Glutamatergic neuron (in vitro differentiated cells): ENCODE results near the gene ANGPTL8. TPM values are rescaled to one million over a fixed set of nuclear protein-coding genes. Genes with fewer than 3 reads are reported as not detected.

Experiments
- DNase-seq: peaks from one replicate; pipeline ENCODE4 v3.0.0; 2022
- H3K27ac Mint-ChIP-seq: one replicate; pipeline ENCODE4 v1.8.0; 2020; ENCODE audit warnings: mild to moderate bottlenecking, mixed read lengths, inconsistent platforms; ENCODE audit not compliant: unreplicated experiment
- H3K27me3 Mint-ChIP-seq: one replicate; pipeline ENCODE4 v1.8.0; 2020; ENCODE audit warnings: mild to moderate bottlenecking, moderate library complexity, mixed read lengths, inconsistent platforms; ENCODE audit not compliant: unreplicated experiment
- H3K36me3 Mint-ChIP-seq: one replicate; pipeline ENCODE4 v1.8.0; 2020; ENCODE audit warnings: mild to moderate bottlenecking, mixed read lengths, inconsistent platforms; ENCODE audit not compliant: unreplicated experiment
- H3K4me1 Mint-ChIP-seq: one replicate; pipeline ENCODE4 v1.8.0; 2020; ENCODE audit warnings: mild to moderate bottlenecking, low read depth, mixed read lengths, inconsistent platforms; ENCODE audit not compliant: unreplicated experiment
- H3K4me3 Mint-ChIP-seq: one replicate; pipeline ENCODE4 v1.8.0; 2020; ENCODE audit warnings: mild to moderate bottlenecking, mixed read lengths, inconsistent platforms; ENCODE audit not compliant: unreplicated experiment
- H3K9me3 Mint-ChIP-seq: one replicate; pipeline ENCODE4 v1.8.0; 2020; ENCODE audit warnings: mild to moderate bottlenecking, moderate library complexity, mixed read lengths, inconsistent platforms; ENCODE audit not compliant: unreplicated experiment
- CTCF ChIP-seq: fragments of 200-600 bp; sonication (generic); IDR thresholded peaks from one replicate; pipeline ENCODE4 v1.5.0; 2021; ENCODE audit not compliant: partially characterized antibody, unreplicated experiment
- total RNA-seq: library from RNA; stranded (reverse); fragmentation: NEBNext Ultra II Directional; extraction: Animal tissue kit (Norgen Biotek cat#: 25700); gene quantifications from one replicate; pipeline ENCODE4 v1.2.1, GENCODE V29; 2021; ENCODE audit not compliant: unreplicated experiment

ANGPTL8 gene
- total RNA-seq, 1 donor from 2014 or later: not detected

GRCh38 chr19:11199517-11199916 is 39.9 kb upstream of the ANGPTL8 start:
- H3K36me3 Mint-ChIP-seq: peaks cover 3% of the 10 kb centered on the region
- no peak for DNase-seq
- H3K27ac Mint-ChIP-seq: no peak overlapping the region
- H3K4me1 Mint-ChIP-seq: no peaks in the 10 kb centered on the region
- H3K9me3 Mint-ChIP-seq: peaks cover 3% of the 10 kb centered on the region
- H3K27me3 Mint-ChIP-seq: no peaks in the 10 kb centered on the region
- TF ChIP-seq CTCF: no peak
- H3K4me3 Mint-ChIP-seq: no peak overlapping the region

- no peak for TF ChIP-seq CTCF
- DNase-seq: no peak
- H3K27ac Mint-ChIP-seq: no peak overlapping the region
Measured at GRCh38 chr19:11200015-11200574, 39.3 kb upstream of the ANGPTL8 start.

GRCh38 chr19:11200931-11201330 is 38.5 kb upstream of the ANGPTL8 start:
- H3K27ac Mint-ChIP-seq: no peak overlapping the region
- peaks cover 3% of the 10 kb centered on the region for H3K27me3 Mint-ChIP-seq
- no peak for TF ChIP-seq CTCF
- no peak for DNase-seq
- H3K4me1 Mint-ChIP-seq: no peaks in the 10 kb centered on the region
- peaks cover 3% of the 10 kb centered on the region for H3K36me3 Mint-ChIP-seq
- H3K9me3 Mint-ChIP-seq: peaks cover 1% of the 10 kb centered on the region
- no peak overlapping the region for H3K4me3 Mint-ChIP-seq

More at GRCh38 chr19:11200015-11200574, 39.3 kb upstream of the ANGPTL8 start:
- Mint-ChIP-seq H3K9me3 (peaks cover 3% of the 10 kb centered on the region), H3K4me3 (no peak overlapping the region), H3K27me3 (peaks cover 3% of the 10 kb centered on the region), H3K36me3 (peaks cover 3% of the 10 kb centered on the region), H3K4me1 (no peaks in the 10 kb centered on the region)

- DNase-seq: no peak
- no peaks in the 10 kb centered on the region for H3K4me1 Mint-ChIP-seq
- no peak overlapping the region for H3K4me3 Mint-ChIP-seq
- no peaks in the 10 kb centered on the region for H3K9me3 Mint-ChIP-seq
- no peak overlapping the region for H3K27ac Mint-ChIP-seq
- no peak for TF ChIP-seq CTCF
- H3K27me3 Mint-ChIP-seq: peaks cover 3% of the 10 kb centered on the region
- peaks cover 3% of the 10 kb centered on the region for H3K36me3 Mint-ChIP-seq
Measured at GRCh38 chr19:11201791-11202190, 37.6 kb upstream of the ANGPTL8 start.

- Mint-ChIP-seq H3K4me3 (no peak overlapping the region), H3K9me3 (no peaks in the 10 kb centered on the region), H3K36me3 (peaks cover 3% of the 10 kb centered on the region), H3K27ac (no peak overlapping the region), H3K4me1 (no peaks in the 10 kb centered on the region), H3K27me3 (peaks cover 3% of the 10 kb centered on the region)
- DNase-seq: no peak
- TF ChIP-seq CTCF: no peak
Measured at GRCh38 chr19:11202488-11203193, 36.8 kb upstream of the ANGPTL8 start.
